HG03095 (cell line): ENCODE results near the gene TRABD.
"Not testable (repeated sequence)": the region's sequence is repeated elsewhere in the genome, so short reads cannot be mapped to it uniquely, and the experiment has no call there.

Experiments used
- ATAC-seq: cut with Tn5 transposase; IDR thresholded peaks from one replicate; pipeline ENCODE4 v1.9.1; 2021; ENCODE audit warnings: moderate library complexity; ENCODE audit not compliant: unreplicated experiment

TRABD gene

GRCh38 chr22:50151571-50152537 is 33.9 kb upstream of the TRABD start:
- no peak for ATAC-seq

- no peak for ATAC-seq
Observed at GRCh38 chr22:50153056-50153755, 32.5 kb upstream of the TRABD start.

- no peak for ATAC-seq
Observed at GRCh38 chr22:50153756-50154140, 32.0 kb upstream of the TRABD start.

GRCh38 chr22:50157709-50158375 is 27.9 kb upstream of the TRABD start:
- ATAC-seq: no peak

GRCh38 chr22:50160947-50161346 is 24.8 kb upstream of the TRABD start:
- no peak for ATAC-seq

- ATAC-seq: no peak
Observed at GRCh38 chr22:50161508-50162390, 24.0 kb upstream of the TRABD start.

- no peak for ATAC-seq
Observed at GRCh38 chr22:50162391-50162956, 23.2 kb upstream of the TRABD start.

- ATAC-seq: no peak
Observed at GRCh38 chr22:50165436-50166123, 20.1 kb upstream of the TRABD start.

GRCh38 chr22:50167689-50168489 is 17.8 kb upstream of the TRABD start:
- ATAC-seq: no peak

- ATAC-seq: not testable (repeated sequence)
Observed at GRCh38 chr22:50168490-50169180, 17.1 kb upstream of the TRABD start.

- no peak for ATAC-seq
Observed at GRCh38 chr22:50169181-50169759, 16.4 kb upstream of the TRABD start.

- ATAC-seq: no peak
Observed at GRCh38 chr22:50169774-50170341, 15.9 kb upstream of the TRABD start.

GRCh38 chr22:50170453-50171318 is 15.0 kb upstream of the TRABD start, which contains the start of gene PANX2:
TSS of gene PANX2 (plus strand) at chr22:50170731. CDS start at chr22:50170731, 0 bp downstream.
- ATAC-seq: no peak

- ATAC-seq: no peak
Observed at GRCh38 chr22:50171319-50171964, 14.3 kb upstream of the TRABD start.

GRCh38 chr22:50171965-50172421 is 13.7 kb upstream of the TRABD start:
- no peak for ATAC-seq
